HUDEP-2 (cell line): ENCODE data around the gene DUSP16.
"Not testable (repeated sequence)": the region's sequence is repeated elsewhere in the genome, so short reads cannot be mapped to it uniquely, and the experiment has no call there.

Experiments
- DNase-seq, 76 experiments: peaks; one replicate each; lab custom pipeline; 2025; ENCODE audit not compliant: unreplicated experiment in 76 of 76; lab: John Stamatoyannopoulos, UW

DUSP16 gene

GRCh38 chr12:12474471-12474928 is 88.2 kb downstream of the DUSP16 start:
- DNase-seq, result no peak

DNA sequence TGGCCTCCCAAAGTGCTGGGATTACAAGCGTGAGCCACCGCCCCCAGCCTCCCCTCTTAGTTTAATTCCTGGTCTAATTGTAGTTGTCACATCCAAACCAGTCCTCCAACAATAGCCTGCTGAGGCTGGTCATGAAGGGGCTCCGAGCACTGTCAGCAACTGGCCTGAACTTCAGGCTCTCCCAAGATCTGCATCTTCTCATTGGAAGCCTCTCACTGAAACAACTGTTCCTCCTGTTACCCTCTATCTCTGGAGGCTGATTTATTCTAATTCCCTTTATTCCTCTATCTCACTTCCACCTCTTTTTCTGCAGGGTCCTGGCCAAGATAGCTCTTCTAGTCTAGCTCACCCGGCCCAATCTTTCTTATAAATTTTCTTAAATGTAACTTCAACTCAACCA is 89.4 kb downstream of the DUSP16 start:
- no peak for DNase-seq

GRCh38 chr12:12471982-12472961 is 90.4 kb downstream of the DUSP16 start:
- DNase-seq, result not testable (repeated sequence)

- no peak for DNase-seq
Measured at GRCh38 chr12:12470751-12471306, 91.8 kb downstream of the DUSP16 start.

GRCh38 chr12:12469386-12469785 is 93.3 kb downstream of the DUSP16 start:
- no peak for DNase-seq

DNA sequence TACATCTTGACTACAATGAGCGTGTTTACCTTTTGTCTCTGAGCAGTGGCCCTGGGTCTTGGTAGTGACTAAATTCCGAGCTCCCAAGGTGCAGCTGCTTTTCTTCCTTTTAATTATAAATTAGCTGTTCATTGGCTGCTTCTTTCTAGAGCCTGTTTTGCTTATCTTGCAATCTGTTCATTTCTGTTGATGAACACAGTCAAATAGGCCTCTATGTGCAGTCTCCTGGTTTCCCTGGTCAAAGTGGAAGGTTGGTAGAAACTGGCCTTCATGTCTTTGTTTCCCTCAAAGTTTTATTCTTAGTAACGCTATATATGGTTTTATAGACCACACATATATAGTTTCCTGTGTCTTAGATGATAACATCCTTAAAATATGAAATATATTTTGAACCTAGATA is 94.1 kb downstream of the DUSP16 start:
- no peak for DNase-seq

DNA sequence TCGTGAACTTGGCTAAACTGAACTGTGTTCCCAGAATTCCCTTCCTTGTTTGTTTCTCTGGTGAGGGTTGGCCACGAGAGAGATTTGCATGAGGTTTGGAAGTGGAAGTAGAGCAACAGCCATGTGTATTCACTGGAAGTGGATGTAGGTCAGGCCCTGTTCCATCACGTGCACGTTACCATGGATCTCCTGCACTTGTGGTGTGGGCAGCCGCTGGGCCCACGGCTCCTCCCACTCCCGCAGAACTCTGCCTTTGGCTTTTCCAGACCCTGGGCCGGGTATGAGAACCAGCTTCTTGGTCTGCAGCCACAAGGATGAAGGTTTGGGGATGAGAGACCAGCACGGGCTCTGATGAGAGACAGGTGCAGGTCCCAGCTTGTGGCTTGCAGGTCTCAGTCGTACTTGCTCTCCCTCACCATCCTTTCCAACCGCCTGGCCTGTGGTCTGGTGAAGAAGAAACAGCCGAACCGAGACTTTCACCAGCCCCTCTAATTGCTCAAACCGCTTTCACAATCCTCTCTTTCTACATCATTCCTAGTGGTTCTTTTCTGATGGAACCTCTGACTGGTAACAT is 94.9 kb downstream of the DUSP16 start:
- no peak for DNase-seq

DNA sequence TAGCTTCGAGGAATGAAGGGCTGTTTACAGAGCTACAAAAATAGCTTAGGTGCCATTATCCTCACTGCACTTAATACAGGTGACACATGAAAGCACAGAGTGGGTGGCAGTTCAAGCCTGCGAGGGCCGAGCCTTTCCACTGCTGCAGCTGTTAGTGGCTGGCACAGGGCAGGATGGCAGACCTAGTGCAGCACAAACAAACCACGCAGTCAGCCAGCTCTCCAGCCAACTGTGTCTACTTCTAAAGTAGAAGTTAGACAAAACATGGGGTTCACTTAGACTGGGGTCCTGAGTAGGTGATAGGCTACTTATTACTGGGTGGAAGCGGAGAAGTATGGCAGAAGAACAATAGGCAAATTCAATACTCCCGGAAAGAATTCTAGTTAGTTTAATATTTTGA is 95.4 kb downstream of the DUSP16 start:
- no peak for DNase-seq

GRCh38 chr12:12466157-12466556 is 96.5 kb downstream of the DUSP16 start:
- no peak for DNase-seq

DNA sequence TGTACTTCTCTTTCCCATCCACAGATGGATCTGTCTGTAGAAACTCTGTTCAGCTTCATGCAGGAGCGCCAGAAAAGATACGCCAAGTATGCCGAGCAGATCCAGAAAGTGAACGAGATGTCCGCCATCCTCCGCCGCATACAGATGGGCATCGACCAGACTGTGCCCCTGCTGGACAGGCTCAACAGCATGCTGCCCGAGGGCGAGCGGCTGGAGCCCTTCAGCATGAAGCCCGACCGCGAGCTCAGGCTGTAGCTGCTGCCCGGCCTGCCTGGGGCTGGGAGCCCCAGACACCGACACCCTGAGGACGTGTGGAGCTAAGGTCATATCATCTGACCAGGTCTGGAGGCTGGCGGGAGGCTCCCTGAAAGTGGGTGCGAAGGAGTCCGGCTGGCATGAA is 97.1 kb downstream of the DUSP16 start:
- DNase-seq, result no peak

GRCh38 chr12:12461923-12462315 is 100.7 kb downstream of the DUSP16 start:
- peak in 1 of 76 experiments; percentile 2 for DNase-seq

DNA sequence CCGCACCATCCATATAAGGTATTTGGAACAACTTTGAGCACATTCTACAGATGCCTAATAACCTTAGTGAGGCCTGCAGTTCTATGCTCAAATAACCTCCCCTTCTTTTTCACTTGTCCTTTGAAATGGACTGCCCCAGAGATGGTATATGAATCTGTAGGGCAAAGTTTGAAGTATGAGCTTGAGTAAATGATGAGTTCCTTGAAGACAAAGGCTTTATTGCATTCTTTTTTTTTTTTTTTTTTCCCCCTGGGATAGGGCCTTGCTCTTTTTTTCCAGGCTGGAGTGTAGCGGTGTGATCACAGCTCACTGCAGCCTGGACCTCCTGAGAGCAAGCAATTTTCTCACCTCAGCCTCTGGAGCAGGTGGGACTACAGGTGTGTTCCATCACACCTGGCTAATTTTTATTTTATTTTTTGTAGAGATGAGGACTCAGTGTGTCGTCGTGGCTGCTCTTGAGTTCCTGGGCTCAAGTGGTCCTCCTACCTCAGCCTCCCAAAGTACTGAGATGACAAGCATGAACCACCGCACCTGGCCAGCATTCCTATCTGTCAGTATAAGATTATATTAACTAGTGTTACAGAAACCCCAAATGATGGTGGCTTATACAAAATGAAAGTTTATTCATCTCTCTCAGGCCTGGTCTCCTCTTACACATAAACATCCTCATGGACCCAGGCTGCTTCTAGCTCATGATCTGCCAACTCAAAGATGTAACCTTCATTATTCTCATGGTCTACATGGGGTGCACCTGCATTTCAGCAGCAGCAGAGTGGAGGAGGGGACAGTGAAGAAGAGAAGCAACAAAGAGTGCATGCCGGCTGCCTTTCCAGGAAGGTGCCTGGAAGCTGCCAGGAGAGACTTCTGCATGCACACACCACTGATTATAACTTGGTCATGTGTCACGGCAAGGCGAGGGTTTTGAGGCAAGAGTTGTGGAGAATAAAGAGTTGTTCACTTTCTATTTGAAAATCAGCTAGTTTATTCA is 101.4 kb downstream of the DUSP16 start:
- no peak for DNase-seq

DNA sequence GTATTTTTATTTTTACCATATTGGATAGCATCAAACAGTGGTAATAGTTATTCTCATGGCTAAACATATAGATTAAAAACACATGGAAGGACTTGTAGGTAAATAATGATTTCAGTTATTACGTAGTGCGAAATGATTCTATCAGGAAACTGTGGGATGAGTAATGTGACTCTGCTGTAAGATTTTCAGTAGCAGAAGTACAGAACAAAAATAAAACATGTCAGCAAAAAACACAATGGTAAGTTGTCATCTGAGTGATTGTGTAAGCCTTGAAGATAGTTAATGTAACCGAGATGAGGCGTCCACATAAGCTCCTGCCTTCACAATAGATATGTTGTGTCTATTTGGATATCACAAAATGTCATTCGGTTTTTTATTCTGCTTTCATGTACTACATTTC is 106.0 kb downstream of the DUSP16 start:
- DNase-seq, result no peak

- DNase-seq, result no peak
Measured at GRCh38 chr12:12454315-12454714, 108.3 kb downstream of the DUSP16 start.

DNA sequence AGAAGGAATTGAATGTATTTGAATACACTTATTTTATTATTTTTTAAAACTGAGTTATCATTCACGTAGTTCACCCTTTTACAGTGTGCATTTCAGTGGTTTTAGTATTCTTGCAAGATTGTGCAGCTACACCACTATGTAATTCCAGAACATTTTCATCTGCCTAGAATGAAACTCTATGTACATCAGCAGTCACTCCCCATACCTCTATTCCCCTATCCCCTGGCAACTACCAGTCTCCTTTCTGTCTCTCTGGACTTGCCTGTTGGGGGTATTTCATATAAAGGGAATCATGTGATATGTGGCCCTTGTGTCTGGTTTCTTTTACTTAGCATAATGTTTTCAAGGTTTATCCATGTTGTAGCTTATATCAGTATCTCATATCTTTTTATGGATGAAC is 109.0 kb downstream of the DUSP16 start:
- no peak for DNase-seq

DNA sequence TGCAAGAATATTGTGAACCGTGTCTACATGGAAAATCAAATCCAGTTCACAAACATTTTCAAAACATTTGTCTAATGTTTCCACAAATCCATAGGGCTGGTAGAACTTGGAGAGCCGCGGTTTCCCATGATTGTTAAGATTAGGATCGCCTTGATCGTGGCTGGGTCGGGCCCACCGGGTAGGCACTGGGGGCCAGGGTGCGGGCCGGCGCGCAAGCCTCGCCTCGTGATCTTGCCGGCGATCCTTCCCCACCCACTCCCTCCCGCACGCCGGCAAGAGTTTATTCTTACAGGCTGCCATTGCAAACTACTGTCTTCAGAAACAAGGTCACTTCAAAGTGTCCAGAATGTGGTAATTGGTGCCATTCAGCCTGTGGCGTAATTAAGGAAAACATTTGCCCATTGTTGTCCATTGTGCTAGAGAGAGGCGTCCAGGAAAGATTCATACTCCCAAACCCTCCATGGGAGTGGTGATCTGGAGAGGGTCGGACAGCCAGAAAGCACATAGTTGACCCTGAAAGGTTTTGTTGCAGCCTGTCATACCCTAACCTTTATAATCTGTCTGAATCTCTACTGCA is 110.2 kb downstream of the DUSP16 start:
- no peak for DNase-seq

DNA sequence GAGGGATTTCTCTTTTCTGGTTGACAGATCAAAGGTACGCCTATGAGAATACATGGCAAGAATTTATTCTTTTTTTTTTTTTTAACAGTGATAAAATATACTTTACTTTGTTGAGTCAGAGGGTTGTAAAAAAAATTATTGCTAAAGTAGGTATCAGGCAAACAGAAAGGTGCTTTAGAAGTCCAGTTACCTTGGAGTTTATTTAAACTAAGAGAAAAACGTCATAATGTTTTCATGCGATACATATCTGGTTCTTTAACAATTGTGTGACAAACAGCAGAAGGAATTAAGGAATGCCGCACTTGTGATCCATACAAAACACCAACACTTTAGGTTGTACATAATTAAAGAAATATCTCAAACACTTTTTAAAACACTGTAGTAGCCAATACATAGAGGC is 111.6 kb downstream of the DUSP16 start:
- DNase-seq, result no peak

GRCh38 chr12:12450043-12450471 is 112.6 kb downstream of the DUSP16 start:
- no peak for DNase-seq

GRCh38 chr12:12449533-12450025 is 113.1 kb downstream of the DUSP16 start:
- no peak for DNase-seq

DNA sequence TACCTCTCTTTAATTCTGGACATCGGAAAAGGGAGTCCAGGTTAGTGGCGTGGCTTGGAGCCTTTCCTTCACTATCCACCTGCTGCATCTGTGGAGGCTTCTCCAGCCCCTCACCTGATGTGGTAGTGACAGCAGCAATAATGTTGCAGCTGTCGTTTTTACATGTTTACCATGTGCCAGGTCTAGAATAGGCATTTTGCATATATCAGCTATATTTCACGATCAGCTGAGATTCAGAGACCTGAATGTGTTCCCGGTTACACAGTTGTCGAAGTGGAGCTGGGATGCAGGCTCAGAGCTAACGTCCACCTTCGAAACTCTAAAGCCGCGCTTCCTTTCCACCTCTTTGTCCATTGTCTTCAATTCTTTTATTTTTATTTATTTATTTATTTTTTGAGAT is 114.8 kb downstream of the DUSP16 start:
- no peak for DNase-seq
